Kidney capillary endothelial cell (primary cell): ENCODE data around the gene HOXD4.

Source experiments
- DNase-seq: peaks from one replicate; pipeline ENCODE4 v3.0.0-alpha.2; 2018; ENCODE audit warnings: low spot score

Gene HOXD4

DNA sequence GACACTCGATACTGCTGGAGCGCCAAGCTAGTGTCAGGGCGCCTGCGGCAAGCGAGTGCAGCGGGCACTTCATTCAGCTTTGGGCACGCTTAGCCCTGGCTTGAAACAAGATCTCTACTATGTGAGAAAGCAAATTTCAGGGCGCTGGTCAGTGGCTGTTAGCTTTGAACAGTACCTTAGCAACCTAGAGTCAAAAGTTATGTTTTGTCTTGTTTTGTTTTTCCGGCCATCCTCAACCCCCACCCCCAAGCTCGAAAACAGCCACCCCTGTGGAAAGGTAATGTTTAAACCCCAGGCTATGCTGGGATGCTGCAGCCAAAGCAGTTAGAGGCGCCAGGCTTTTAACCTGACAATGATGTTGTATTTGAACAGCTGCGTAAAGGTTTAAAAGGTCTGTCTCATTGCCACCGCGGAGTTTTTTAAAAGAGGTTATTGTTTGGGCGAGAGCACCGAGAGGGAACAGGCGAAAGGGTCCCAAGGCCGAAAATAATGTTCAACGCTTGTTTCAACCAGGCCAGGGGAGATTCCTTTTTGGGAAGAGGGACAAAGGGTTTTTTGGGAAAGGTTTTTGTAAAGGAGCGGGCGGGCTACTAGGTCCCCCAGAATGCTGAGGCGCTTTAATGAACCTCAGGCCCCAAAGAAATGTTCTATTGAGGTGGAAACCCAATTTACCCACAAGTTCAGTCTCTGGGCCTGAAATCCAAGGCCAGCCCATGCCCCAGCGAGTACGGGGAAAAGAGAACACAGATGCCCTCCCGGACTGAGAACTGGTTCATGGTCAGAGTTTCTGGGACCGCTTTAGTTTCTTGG lies 37.0 kb upstream of the HOXD4 start:
- no peak for DNase-seq

DNA sequence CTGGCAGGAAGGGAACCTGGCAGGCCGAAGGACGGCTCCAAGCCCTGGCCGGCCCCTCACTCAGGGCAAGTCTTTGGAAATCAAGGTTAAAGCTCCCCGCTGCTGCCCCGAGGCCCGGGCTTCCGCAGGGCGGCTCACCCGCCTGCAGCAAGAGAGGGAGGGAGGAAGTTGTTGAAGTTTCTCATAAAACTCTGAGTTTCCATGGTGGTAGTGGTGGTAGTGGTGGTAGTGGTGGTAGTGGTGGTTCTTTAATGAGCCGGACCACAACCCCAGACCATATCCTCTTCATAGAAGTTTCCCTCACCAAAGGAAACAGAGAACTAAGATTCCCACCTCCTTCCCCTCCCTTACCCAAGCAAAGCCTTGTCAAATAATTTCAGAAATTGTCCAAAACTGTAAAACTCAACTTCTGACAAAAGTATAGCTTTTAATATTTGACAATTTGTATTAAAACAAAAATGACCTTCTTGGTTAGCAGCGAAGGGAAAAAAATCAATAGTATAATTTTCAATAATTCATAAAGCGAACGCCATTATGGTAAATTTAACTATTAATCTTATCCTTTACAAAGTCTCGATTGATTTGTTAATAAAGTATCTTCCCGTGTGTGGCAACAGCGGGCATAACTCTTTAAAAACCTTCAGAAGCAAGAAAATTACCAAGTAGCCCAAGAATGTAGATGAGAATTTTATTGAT lies 36.3 kb upstream of the HOXD4 start:
- no peak for DNase-seq

DNA sequence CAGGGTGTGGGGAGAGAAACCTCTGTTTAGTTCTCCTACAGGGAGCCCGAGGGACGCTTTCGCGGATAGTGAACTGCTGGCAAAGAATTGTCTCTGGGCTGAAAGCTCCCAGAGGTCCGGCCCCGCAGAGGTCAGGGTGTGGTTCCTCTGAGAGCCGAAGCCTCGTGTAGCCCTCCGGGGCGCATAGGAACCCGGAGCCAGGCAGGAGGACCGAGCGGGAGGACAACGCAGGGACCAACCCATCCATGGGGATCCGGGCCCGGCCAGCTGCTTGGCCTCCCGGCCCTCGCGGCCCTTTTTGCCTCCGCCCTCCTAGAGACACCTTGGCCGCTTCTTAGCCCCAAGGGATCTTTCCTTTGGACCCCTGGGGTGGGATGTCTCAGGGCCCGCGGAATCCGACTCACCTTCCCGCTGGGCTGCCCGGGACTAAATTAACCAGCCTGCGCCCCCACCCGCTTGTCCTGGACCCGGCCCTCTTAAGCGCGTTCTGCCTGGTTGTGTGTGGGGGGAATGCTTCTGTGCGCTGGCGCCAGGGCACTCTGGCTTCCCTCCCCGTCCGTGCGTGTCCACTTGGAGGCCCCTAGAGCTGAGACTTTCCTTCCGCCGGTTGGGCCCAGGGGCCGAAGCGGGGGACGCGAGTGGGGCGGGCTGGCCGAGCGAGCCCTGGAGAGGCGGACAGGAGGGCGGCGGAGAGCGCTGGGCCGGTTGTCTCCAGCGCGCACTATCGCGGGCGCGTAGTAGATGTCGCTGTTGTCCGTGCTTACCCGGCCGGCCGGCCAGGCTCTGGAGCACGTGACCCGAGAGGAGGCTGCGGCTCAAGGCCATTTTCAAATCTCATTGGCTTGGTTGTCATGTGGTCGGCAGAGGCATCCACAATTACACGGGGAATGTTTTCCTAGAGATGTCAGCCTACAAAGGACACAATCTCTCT lies 35.2 kb upstream of the HOXD4 start, which contains the start of gene HOXD10:
Gene HOXD10, plus strand, starts transcription at position 896 of the 931 bp plus-strand sequence. CDS start 56 bp downstream, outside the sequence.
- peak; percentile 80 for DNase-seq

DNA sequence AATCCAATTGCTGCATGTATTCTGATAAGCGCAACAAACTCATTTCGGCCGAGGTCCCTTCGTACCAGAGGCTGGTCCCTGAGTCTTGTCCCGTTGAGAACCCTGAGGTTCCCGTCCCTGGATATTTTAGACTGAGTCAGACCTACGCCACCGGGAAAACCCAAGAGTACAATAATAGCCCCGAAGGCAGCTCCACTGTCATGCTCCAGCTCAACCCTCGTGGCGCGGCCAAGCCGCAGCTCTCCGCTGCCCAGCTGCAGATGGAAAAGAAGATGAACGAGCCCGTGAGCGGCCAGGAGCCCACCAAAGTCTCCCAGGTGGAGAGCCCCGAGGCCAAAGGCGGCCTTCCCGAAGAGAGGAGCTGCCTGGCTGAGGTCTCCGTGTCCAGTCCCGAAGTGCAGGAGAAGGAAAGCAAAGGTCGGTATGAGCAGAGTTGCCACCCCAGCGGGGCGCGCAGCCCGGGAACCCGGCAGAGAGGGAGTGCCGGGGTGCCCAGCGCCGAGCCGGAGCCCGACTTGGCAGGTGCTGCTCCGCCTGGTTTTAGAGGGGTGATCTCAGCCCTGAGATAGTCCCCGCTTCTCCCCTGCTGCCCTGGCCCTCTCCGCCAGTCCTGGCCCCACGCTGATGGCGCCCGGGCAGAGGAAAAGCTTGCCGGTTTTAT lies 34.1 kb upstream of the HOXD4 start:
- DNase-seq: no peak

DNA sequence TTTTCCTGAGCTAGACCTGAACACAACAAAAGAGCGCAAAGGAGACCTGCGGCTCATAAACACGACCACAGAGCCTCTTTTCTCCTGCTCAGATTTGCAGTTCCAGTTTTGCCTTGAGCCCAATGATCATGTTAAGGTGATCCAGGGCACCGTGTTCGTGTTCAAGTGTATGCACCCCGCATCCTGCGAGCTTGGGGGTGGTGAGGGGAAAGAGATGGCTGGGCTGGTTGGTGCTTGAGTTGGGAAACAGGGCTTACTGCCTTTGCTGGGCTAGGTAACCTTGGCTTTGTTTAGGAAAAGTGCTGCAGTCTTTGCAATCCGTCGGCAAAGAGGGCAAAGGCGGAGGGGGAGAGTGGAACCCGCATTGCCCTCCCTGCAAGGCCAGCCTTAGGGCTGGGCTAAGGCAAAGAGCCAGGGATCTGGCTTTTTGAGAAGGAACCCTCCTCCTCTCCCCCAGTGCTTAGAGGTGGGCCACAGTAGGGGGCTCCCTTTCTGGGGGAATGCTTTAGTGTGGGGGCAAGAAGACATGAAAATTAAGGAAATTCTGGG lies 33.5 kb upstream of the HOXD4 start:
- DNase-seq: no peak

DNA sequence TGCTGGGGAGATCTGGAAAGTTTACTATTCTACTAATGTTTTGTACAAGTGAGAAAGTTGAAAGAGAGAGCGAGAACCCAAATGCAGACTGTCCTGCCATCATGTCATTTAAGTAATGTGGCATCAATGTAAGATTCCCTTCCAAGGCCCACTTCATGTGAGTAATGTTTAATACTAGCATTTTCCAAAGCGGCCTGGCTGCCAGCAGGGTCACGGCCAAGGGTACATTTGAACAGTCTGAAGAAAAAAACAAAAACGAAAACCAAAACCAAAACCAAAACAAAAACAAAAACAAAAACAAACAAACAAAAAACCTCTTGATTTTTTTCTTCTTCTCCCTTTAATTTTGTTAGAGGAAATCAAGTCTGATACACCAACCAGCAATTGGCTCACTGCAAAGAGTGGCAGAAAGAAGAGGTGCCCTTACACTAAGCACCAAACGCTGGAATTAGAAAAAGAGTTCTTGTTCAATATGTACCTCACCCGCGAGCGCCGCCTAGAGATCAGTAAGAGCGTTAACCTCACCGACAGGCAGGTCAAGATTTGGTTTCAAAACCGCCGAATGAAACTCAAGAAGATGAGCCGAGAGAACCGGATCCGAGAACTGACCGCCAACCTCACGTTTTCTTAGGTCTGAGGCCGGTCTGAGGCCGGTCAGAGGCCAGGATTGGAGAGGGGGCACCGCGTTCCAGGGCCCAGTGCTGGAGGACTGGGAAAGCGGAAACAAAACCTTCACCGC lies 32.6 kb upstream of the HOXD4 start:
- DNase-seq: peak; percentile 55

DNA sequence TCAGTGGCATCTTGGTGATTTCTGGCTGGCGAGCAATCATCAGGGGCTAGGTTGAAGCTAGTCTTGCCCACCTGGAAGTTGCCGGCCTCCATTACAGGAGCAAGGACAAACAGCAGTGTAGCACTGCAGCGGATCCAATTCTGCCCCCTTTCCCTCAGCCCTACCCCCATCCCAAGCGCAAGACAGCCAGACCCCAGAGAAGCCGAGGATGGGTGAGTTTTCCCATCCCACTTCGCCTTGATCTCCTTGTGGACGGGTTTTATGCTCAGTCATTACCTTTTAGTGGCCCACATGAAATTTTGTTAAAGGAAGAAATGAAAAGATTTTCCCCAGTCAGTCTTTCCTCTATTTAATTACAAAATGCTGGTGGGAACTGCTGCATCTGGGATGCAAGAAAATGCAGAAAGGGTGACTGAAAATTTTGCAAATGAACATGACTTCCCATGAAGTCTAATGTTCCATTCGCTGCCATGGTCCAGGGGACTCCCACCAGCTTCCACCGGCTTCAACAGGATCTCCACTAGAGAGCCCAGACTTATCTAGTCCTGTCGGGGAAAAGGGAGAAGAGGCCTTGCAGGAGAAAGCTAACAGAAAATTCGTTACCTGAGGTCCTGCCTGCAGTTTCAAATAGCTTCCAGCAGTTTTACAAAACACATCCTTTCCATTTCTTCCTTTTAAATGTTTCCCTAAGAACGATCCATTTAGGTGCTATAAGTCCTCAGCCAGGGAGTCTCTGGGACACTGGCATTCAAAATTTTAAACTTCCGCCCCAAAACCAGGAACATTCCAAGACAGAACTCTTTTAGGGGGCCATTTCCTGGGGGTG lies 30.8 kb upstream of the HOXD4 start:
- DNase-seq: no peak

DNA sequence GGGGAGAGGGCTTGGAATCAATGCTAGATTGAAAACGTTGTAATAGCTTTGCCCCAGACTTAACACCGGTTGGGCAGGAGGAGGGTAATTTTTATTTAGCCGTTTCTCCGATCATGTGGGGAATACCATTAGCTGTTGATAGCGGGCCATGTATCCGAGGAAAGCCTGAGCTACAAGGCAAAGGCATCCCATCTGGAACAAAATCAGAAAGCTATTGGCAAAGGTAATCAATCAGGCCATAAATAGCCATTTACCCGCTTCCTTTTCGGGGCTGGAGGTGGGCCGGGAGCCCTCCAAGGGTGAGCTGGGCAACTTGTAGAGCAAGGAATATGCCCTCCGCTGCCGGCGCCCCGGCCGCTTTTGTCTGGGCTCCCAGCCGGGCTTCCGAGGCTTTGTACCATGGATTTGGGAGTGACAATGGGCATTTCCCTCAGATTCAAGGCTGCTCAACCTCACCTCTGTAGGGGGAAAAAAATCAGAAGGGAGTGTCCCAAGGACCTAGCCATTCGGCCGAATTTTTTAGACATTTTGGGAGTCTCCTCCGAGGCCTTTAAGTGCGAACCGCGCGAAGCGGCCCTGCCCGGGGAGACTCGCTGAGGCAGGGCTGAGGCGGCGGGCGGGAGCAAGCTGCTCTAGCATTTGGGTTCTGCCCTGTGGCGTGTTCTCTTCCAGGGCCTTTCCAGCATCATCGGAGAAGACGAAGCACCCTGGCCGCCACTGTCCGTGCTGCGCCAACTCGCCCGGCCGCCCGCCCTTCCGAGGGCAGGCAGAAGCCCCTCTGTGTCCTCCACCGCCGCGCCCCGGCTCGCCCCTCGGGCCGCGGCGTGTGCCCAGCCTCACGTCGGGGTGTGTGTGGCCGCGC lies 29.9 kb upstream of the HOXD4 start:
- DNase-seq: no peak

DNA sequence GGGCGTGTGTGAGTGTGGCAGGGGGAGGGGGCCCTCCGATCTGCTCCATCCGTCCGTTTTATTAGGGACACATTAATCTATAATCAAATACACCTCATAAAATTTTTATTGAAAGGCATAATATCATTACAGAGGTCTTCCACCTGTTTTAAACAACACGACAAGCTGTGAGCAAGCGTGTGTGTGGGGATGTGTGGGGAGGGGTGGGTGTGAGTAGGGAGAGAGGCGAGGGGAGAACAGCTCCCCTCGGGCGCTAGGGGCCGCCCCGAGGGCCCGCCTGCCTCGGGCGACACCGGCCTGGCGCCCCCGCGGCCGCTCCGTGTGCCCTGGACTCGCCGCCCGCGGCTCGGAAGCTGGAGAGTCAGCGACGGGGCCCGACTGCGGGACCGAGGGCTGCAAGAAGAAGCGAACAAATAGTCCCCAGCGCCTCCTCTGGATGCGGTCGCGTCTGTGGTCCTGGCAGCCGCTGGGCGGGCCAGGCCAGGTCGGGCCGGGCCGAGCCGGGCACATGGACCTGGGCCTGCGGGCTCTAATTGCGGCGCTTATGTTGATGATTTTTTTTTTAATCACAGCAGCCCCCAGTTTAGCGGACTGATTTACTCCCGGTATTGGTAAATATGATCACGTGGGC lies 29.2 kb upstream of the HOXD4 start:
- DNase-seq: no peak

DNA sequence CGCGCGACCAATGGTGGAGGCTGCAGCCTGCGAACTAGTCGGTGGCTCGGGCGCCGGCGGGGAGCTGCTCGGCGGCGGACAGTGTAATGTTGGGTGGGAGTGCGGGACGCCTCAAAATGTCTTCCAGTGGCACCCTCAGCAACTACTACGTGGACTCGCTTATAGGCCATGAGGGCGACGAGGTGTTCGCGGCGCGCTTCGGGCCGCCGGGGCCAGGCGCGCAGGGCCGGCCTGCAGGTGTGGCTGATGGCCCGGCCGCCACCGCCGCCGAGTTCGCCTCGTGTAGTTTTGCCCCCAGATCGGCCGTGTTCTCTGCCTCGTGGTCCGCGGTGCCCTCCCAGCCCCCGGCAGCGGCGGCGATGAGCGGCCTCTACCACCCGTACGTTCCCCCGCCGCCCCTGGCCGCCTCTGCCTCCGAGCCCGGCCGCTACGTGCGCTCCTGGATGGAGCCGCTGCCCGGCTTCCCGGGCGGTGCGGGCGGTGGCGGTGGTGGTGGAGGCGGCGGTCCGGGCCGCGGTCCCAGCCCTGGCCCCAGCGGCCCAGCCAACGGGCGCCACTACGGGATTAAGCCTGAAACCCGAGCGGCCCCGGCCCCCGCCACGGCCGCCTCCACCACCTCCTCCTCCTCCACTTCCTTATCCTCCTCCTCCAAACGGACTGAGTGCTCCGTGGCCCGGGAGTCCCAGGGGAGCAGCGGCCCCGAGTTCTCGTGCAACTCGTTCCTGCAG lies 28.5 kb upstream of the HOXD4 start, which contains the start of gene HOXD9:
Gene HOXD9, plus strand, starts transcription at position 37 of the 728 bp plus-strand sequence. Its CDS starts 50 bp downstream, at position 87.
- peak; percentile 67 for DNase-seq

DNA sequence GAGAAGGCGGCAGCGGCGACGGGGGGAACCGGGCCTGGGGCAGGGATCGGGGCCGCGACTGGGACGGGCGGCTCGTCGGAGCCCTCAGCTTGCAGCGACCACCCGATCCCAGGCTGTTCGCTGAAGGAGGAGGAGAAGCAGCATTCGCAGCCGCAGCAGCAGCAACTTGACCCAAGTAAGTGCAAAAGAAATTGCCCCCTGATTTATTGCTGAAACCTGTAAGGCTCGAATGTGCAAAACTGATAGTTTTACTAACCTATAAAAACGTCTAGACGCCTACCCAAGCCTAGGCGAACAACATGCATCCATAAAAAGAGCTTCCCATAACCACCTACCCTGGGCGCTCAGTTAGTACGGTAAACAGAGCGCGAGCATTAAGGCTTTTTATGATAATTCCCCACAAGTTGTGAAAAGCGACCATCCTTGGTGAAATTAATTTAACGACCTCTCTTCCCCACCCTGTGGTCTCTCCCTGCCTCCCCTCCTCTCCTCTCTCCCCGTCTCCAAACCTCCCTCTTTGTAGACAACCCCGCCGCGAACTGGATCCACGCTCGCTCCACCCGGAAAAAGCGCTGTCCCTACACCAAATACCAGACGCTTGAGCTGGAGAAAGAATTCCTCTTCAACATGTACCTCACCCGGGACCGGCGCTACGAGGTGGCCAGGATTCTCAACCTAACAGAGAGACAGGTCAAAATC lies 27.8 kb upstream of the HOXD4 start:
- no peak for DNase-seq

DNA sequence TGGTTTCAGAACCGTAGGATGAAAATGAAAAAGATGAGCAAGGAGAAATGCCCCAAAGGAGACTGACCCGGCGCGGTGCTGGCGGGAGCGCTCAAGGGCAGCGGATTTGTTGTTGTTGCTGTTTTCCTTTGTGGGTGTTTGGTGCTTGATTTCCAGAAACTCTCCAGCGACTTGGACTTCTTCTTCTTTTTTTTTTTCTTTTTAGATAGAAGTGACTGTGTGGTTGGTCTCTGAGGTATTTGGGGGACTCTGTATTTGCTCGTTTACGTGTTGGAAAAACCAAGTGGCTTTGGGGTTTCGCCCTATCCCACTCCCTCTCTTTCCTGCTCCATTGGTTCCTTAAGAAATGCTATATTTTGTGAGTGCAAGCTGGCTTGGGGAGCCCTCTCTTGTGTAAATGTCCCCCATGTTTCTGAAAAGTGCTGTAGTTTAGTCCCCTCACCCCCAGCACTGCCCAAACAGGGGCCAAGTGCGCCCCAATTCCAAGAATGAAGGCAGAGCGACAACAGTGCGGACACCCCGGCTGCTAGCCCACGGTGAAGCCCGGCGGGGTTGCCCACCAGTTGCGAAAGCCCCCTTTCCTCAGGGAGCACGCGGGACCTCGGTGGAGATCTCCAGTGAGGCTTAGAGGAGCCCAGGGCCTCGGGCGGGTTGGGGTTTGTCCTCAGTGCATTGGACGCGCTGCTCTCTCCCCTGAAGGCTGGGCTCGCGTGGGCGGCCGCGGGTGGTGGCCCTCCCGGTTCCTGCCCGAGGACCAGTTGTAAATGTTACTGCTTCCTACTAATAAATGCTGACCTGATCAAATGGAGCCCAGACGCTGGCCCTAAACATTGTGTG lies 27.0 kb upstream of the HOXD4 start:
- DNase-seq: no peak

DNA sequence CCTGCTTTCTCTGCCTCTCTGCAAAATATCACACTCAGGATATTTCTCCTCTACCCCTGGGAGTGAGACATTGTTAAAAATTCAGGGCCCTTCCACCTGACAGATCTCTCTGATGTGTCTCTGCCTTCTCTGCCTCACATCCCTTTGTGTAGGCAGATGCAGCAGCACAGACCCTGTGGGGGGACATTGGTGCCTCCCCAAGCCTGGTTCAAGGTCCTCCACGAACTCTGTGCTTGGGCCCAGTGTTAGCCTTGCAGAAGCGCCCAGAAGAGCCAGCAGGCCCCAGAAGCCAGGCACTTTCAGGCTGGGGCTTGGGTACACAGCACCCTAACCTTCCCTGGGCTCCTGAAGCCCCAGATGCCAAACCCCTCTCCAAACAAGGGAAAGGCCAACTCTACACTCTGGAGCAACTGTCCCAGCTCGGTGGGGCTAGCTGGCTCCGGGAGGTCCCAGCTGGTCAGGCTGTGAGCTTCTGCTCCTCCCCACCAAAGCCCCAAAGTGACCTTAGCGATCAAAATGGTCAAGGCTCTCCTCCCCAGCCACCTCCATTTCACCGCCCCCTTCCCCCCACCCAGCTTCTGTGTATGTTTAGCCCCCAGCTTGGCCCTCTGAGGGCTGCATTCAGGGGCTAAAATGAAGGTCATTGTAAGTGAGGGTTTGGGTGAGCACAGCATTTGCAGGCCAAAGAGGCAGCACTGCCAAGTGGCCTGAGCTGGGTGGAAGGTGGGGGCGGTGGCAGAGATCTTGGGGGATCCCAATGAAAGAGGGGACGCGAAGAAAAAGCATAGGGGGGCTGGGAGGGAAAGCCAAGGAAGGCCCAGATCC lies 26.2 kb upstream of the HOXD4 start:
- no peak for DNase-seq

DNA sequence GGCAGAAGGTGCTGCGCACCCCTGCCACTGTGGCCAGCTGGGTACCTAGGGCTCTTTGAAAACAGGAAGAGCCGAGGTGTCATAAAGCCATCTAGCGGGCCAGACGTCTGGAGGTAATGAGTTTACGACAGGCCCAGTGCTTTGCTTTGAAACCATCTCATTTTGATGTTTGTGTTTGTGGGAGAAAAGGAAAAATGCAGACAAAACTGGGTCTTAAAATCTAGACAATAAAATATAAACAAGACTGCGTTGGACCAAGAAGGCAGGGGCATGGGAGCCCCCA lies 25.6 kb upstream of the HOXD4 start:
- no peak for DNase-seq
